GM12891 (cell line): ENCODE measurements around the gene XCR1.

Experiments
- DNase-seq: peaks from one replicate; pipeline ENCODE4 v3.0.0; 2011; ENCODE audit warnings: low spot score; ENCODE audit not compliant: insufficient read length
- FAIRE-seq: peaks from 2 replicates; lab custom pipeline; 2011; peaks lifted over from hg19 to GRCh38; lab: Jason Lieb, UNC
- PAX5 ChIP-seq: IDR thresholded peaks from 2 replicates; pipeline ENCODE4 v1.6.1; 2011; ENCODE audit warnings: low read length, moderate library complexity, mild to moderate bottlenecking; ENCODE audit not compliant: insufficient read depth, severe bottlenecking
- POLR2A ChIP-seq: IDR thresholded peaks from 2 replicates; pipeline ENCODE4 v1.6.1; 2011; ENCODE audit warnings: low read depth, low read length, control low read depth
- POLR2AphosphoS5 ChIP-seq: IDR thresholded peaks from 2 replicates; pipeline ENCODE4 v1.6.1; 2011; ENCODE audit warnings: low read depth, low read length, control low read depth
- POU2F2 ChIP-seq: IDR thresholded peaks from 2 replicates; pipeline ENCODE4 v1.6.1; 2011; ENCODE audit warnings: low read depth, mild to moderate bottlenecking, control low read depth, low read length, moderate library complexity
- SPI1 ChIP-seq: IDR thresholded peaks from 2 replicates; pipeline ENCODE4 v1.6.1; 2011; ENCODE audit warnings: low read depth, low read length, control low read depth
- TAF1 ChIP-seq: IDR thresholded peaks from 2 replicates; pipeline ENCODE4 v1.6.1; 2011; ENCODE audit warnings: low read depth, low read length, control low read depth

The XCR1 gene

DNA sequence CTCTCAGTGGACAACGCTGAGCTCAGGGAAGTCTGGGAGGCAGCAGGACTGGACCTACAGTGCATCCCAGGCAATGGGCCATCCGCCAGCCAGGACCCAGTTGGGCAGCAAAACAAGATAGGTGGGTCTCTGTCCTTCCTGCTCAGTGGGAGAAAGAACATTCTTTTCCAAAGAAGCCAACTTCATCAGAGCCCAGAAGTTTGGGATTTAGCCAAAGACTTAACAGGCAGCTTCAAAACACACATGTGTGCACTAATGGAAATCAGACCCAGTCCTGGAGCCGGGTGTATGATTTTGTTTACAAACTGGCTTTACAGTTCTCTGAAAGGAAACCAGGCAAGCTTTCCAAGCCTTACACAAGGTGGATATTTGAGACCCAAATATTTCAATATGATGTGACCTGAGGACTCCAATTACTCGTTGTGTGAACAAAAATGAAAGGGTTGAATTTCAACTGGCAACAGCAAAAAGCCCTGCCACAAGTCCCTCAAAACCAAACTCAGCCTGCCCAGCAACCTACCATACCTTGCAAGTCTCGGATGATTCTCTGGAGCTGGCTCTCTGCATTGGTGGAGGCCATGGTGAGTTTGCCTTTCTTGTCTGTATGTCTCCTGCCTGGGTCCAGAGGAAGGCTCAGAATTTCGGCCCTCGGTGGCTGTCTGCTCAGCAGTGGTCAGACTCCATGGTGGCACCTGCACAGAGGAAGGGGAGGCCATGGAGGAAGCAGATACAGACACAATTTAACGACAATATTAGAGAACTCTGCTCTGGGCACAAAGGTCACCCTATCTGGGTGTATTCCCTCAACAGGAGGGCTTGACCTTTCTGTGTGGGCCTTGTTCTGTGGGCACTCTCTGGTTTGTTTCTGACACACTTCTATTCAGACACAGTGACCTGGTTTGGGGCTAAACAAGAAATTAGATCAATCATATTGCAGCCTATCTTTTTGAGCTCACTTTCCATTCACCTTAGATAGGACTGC is 42.7 kb downstream of the XCR1 start:
- no peak for FAIRE-seq

DNA sequence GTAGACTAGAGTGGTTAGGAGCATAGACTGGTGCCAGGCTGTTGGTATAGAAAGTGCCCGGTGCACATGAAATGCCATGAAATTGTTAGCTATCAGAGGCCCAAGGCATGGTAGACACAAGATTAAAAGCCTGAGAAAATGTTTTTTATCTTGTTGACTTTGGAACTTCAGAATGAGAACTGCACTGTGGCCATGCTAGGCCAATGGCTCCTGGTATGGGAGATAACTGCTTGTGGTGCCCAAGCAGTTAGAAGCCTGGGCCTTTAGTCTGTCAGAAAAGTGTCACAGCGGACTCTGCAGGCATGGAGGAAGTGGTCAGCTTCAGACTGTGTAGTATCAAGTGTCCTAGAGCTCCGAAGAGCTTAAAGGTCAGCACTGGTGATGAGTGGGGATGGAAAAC is 43.5 kb downstream of the XCR1 start:
- no peak for FAIRE-seq
- no peak for DNase-seq
- TF ChIP-seq POLR2AphosphoS5 (no peak), TAF1 (no peak), PAX5 (no peak), POLR2A (no peak), SPI1 (no peak), POU2F2 (no peak)

More for the DNA sequence above, 42.7 kb downstream of the XCR1 start:
- TF ChIP-seq SPI1 (no peak), POLR2AphosphoS5 (no peak), PAX5 (no peak), POLR2A (no peak), TAF1 (no peak)
- DNase-seq: no peak

GRCh38 chr3:45981346-45982074 is 45.8 kb downstream of the XCR1 start:
- no peak for TF ChIP-seq PAX5
- no peak for TF ChIP-seq SPI1
- TF ChIP-seq POLR2AphosphoS5: no peak
- no peak for TF ChIP-seq POLR2A
- TF ChIP-seq POU2F2: no peak
- FAIRE-seq (no peak), DNase-seq (no peak)

- no peak for TF ChIP-seq SPI1
- TF ChIP-seq PAX5: no peak
- TF ChIP-seq TAF1: no peak
- TF ChIP-seq POU2F2: no peak
- no peak for TF ChIP-seq POLR2AphosphoS5
- no peak for TF ChIP-seq POLR2A
- FAIRE-seq (no peak), DNase-seq (no peak)
These were observed 46.5 kb downstream of the XCR1 start for GRCh38 chr3:45980819-45981218.

DNA sequence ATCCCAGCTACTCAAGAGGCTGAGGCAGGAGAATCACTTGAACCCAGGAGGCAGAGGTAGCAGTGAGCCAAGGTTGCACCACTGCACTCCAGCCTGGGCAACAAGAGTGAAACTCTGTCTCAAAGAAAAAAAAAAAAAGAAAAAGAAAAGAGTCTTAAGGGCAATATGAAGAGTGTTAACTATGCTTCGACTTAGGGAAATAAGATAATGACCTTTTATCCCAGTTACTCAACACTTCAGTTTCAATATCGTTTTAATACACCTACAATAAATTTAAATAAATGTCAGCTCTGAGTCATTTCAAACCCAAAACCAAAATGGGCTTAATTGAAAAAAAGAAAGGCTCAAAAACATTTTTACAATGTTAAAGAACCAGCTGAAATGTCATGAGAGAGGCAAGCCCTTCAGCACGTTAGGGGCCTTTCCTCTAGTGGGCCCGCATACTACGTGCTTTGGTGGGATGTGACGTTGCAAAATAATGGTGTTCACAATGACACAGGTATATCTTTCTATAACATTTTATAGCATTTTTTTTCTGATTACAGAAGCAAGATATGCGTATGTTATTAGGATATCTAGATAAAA is 47.0 kb downstream of the XCR1 start:
- no peak for TF ChIP-seq POLR2AphosphoS5
- TF ChIP-seq TAF1: no peak
- TF ChIP-seq PAX5: no peak
- TF ChIP-seq SPI1: no peak
- DNase-seq: no peak
- FAIRE-seq: no peak

- FAIRE-seq (peak; percentile 86), DNase-seq (no peak)
- peak; percentile 97 for TF ChIP-seq SPI1
- TF ChIP-seq PAX5: no peak
- no peak for TF ChIP-seq POLR2A
These were observed 47.9 kb downstream of the XCR1 start for GRCh38 chr3:45979378-45979777.

DNA sequence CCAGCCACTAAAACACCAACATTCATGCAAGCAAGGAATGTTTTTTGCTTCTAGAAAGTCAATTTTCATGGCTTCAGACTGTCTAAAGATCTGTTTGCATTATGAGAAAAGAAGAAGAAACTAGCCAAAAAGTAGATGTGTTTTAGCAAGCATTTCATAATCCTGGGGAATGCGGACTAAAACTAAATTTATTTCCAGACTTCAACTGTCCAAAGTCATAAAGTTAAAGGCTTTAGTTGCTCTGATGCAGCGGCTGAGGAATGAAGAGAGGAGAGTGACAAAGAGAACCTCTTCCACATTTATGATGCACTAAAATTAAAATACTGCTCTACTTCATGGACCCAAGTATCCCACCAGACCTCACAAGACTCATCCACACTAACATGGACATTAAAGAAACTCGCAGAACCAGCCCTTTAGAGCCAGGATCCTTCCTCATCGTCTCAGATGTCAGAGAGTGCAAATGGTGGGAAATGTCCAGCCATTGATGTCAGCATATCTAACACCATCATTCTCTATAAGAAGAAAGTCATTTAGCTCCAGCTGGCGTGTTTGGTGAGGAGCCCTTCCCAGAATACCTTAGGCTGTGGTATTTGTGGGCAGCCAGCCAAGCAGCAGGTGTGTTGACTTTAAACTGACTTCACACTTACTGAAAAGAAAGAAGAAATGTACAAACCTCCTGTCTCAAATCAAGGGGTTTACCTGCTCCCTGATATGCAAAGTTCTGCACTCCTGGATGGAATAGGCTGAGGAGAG is 49.1 kb downstream of the XCR1 start:
- TF ChIP-seq POU2F2 (no peak), TAF1 (no peak), SPI1 (no peak), PAX5 (no peak), POLR2AphosphoS5 (no peak), POLR2A (no peak)
- DNase-seq: no peak
- no peak for FAIRE-seq

GRCh38 chr3:45976191-45977091 is 50.8 kb downstream of the XCR1 start:
- DNase-seq: no peak
- TF ChIP-seq SPI1 (no peak), POLR2A (no peak)
- FAIRE-seq: no peak

DNA sequence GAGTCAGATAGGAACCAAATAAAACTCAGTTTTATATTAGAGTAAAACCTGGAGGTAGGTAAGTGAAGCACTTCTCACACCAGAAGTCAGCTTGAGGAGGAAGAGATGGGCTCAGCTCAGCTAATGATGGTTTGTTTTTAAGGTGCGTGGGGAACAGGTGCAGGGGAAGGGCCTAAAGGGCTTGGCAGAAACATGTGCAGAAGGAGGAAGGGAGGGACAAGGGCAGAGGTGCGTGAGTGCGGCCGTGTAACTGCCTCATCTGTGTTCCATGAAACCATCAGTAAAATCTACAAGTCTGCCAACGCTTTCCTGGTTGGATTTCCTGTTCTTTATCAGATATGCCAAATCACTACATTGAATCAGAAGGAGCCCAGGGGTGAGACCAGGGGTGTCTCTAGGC is 51.6 kb downstream of the XCR1 start:
- FAIRE-seq (no peak), DNase-seq (no peak)
- TF ChIP-seq POU2F2: no peak
- no peak for TF ChIP-seq PAX5
- no peak for TF ChIP-seq TAF1
- no peak for TF ChIP-seq POLR2AphosphoS5
- TF ChIP-seq SPI1: no peak
- TF ChIP-seq POLR2A: no peak
